Hepatocyte (in vitro differentiated cells): ENCODE results near the gene PHF3.

ENCODE experiments used
- EZH2phosphoT487 ChIP-seq: fragments of 200-600 bp; sonication (generic); IDR thresholded peaks from one replicate; pipeline ENCODE4 v1.6.1; 2018; ENCODE audit warnings: antibody characterized with exemption, mild to moderate bottlenecking, low read depth, moderate library complexity; ENCODE audit not compliant: unreplicated experiment, severe bottlenecking
- TF ChIP-seq, protein P1 (sequence below): fragments of 200-600 bp; sonication (generic); IDR thresholded peaks from 2 replicates; pipeline ENCODE4 v1.5.1; 2016; ENCODE audit warnings: antibody characterized with exemption, mild to moderate bottlenecking; ENCODE audit not compliant: poor library complexity

- TF ChIP-seq, protein P1, sequence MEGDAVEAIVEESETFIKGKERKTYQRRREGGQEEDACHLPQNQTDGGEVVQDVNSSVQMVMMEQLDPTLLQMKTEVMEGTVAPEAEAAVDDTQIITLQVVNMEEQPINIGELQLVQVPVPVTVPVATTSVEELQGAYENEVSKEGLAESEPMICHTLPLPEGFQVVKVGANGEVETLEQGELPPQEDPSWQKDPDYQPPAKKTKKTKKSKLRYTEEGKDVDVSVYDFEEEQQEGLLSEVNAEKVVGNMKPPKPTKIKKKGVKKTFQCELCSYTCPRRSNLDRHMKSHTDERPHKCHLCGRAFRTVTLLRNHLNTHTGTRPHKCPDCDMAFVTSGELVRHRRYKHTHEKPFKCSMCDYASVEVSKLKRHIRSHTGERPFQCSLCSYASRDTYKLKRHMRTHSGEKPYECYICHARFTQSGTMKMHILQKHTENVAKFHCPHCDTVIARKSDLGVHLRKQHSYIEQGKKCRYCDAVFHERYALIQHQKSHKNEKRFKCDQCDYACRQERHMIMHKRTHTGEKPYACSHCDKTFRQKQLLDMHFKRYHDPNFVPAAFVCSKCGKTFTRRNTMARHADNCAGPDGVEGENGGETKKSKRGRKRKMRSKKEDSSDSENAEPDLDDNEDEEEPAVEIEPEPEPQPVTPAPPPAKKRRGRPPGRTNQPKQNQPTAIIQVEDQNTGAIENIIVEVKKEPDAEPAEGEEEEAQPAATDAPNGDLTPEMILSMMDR, result no peak
- TF ChIP-seq EZH2phosphoT487, result no peak
Observed at GRCh38 chr6:63652980-63653379, 17.4 kb downstream of the PHF3 start.
